T-helper 17 cell (primary cell): ENCODE results near the gene ING4. TPM values are rescaled to one million over a fixed set of nuclear protein-coding genes. Genes with fewer than 3 reads are reported as not detected.

Experiments used
- ATAC-seq: fragments of 150-1000 bp; cut with Tn5 transposase; 2 replicates; pipeline ENCODE4 v1.10.0; 2021; ENCODE audit warnings: mild to moderate bottlenecking, moderate library complexity
- DNase-seq, 3 donors: peaks; one replicate each; pipeline versions ENCODE4 v3.0.0 to v3.0.0-alpha.2; 2020 to 2021
- H3K9me3 ChIP-seq: one replicate; pipeline ENCODE4 v1.7.0; 2013; ENCODE audit warnings: low read length, mild to moderate bottlenecking; ENCODE audit not compliant: control insufficient read depth, poor library complexity, severe bottlenecking
- H3K27ac Mint-ChIP-seq: one replicate; pipeline ENCODE4 v1.8.0; 2022; ENCODE audit warnings: mild to moderate bottlenecking, moderate library complexity, mixed read lengths
- H3K27me3 Mint-ChIP-seq: one replicate; pipeline ENCODE4 v1.8.0; 2022; ENCODE audit warnings: mixed read lengths
- H3K36me3 Mint-ChIP-seq: one replicate; pipeline ENCODE4 v1.8.0; 2022; ENCODE audit warnings: low read depth, mixed read lengths
- H3K4me1 Mint-ChIP-seq: one replicate; pipeline ENCODE4 v1.8.0; 2022; ENCODE audit warnings: mild to moderate bottlenecking, mixed read lengths
- H3K4me3 Mint-ChIP-seq: one replicate; pipeline ENCODE4 v1.8.0; 2022; ENCODE audit warnings: mild to moderate bottlenecking, moderate library complexity, mixed read lengths
- total RNA-seq, 4 donors: library from RNA in 2 of 4; stranded (reverse) in 2 of 4; gene quantifications; one replicate each; pipeline ENCODE4 v1.2.3 and lab custom pipeline; 2022 to 2026

ING4 gene
- total RNA-seq, 2 donors from 2014 or later = 28.1 to 29.3 TPM

- H3K36me3 Mint-ChIP-seq = no peaks in the 10 kb centered on the region
- H3K27me3 Mint-ChIP-seq = no peaks in the 10 kb centered on the region
- no peak for DNase-seq
- H3K4me3 Mint-ChIP-seq = no peak overlapping the region
- peak overlapping the region; percentile 80 for H3K27ac Mint-ChIP-seq
- no peak for ATAC-seq
- H3K4me1 Mint-ChIP-seq = peaks cover 17% of the 10 kb centered on the region
- no peaks in the 10 kb centered on the region for H3K9me3 ChIP-seq
Observed at GRCh38 chr12:6618483-6619225, 44.3 kb downstream of the ING4 start.

GRCh38 chr12:6615802-6616201, 47.1 kb downstream of the ING4 start:
- H3K4me1 Mint-ChIP-seq = peaks cover 38% of the 10 kb centered on the region
- H3K4me3 Mint-ChIP-seq = no peak overlapping the region
- no peak for DNase-seq
- H3K27me3 Mint-ChIP-seq = no peaks in the 10 kb centered on the region
- no peaks in the 10 kb centered on the region for H3K9me3 ChIP-seq
- no peak for ATAC-seq
- H3K36me3 Mint-ChIP-seq = no peaks in the 10 kb centered on the region
- H3K27ac Mint-ChIP-seq = no peak overlapping the region

- ATAC-seq (no peak), DNase-seq (no peak)
- Mint-ChIP-seq H3K4me3 (peak overlapping the region; percentile 73), H3K27me3 (no peaks in the 10 kb centered on the region), H3K27ac (peak overlapping the region; percentile 70), H3K36me3 (no peaks in the 10 kb centered on the region), H3K4me1 (peaks cover 37% of the 10 kb centered on the region)
- no peaks in the 10 kb centered on the region for H3K9me3 ChIP-seq
Observed at GRCh38 chr12:6614513-6615172, 48.3 kb downstream of the ING4 start.

- peaks cover 34% of the 10 kb centered on the region for H3K4me1 Mint-ChIP-seq
- ATAC-seq (peak; percentile 52), DNase-seq (no peak)
- peak overlapping the region; percentile 70 for H3K27ac Mint-ChIP-seq
- H3K9me3 ChIP-seq = no peaks in the 10 kb centered on the region
- H3K4me3 Mint-ChIP-seq = peak overlapping the region; percentile 73
- H3K36me3 Mint-ChIP-seq = no peaks in the 10 kb centered on the region
- H3K27me3 Mint-ChIP-seq = no peaks in the 10 kb centered on the region
Observed at GRCh38 chr12:6613776-6614512, 49.0 kb downstream of the ING4 start.

GRCh38 chr12:6613015-6613775, 49.7 kb downstream of the ING4 start:
- H3K4me3 Mint-ChIP-seq = peak overlapping the region; percentile 76
- H3K27ac Mint-ChIP-seq = no peak overlapping the region
- DNase-seq (no peak), ATAC-seq (peak; percentile 2)
- H3K36me3 Mint-ChIP-seq = no peaks in the 10 kb centered on the region
- peaks cover 34% of the 10 kb centered on the region for H3K4me1 Mint-ChIP-seq
- no peaks in the 10 kb centered on the region for H3K27me3 Mint-ChIP-seq
- H3K9me3 ChIP-seq = no peaks in the 10 kb centered on the region

GRCh38 chr12:6612652-6613014, 50.3 kb downstream of the ING4 start:
- H3K27ac Mint-ChIP-seq = no peak overlapping the region
- H3K27me3 Mint-ChIP-seq = no peaks in the 10 kb centered on the region
- H3K4me1 Mint-ChIP-seq = peaks cover 30% of the 10 kb centered on the region
- ATAC-seq = no peak
- H3K4me3 Mint-ChIP-seq = peak overlapping the region; percentile 76
- no peaks in the 10 kb centered on the region for H3K9me3 ChIP-seq
- no peak for DNase-seq
- H3K36me3 Mint-ChIP-seq = no peaks in the 10 kb centered on the region

- H3K27me3 Mint-ChIP-seq = no peaks in the 10 kb centered on the region
- no peaks in the 10 kb centered on the region for H3K36me3 Mint-ChIP-seq
- H3K27ac Mint-ChIP-seq = no peak overlapping the region
- DNase-seq (no peak), ATAC-seq (no peak)
- peaks cover 30% of the 10 kb centered on the region for H3K4me1 Mint-ChIP-seq
- H3K4me3 Mint-ChIP-seq = peak overlapping the region; percentile 76
- no peaks in the 10 kb centered on the region for H3K9me3 ChIP-seq
Observed at GRCh38 chr12:6612247-6612646, 50.7 kb downstream of the ING4 start.

- ATAC-seq = no peak
- no peaks in the 10 kb centered on the region for H3K27me3 Mint-ChIP-seq
- H3K27ac Mint-ChIP-seq = no peak overlapping the region
Observed at GRCh38 chr12:6608592-6609281, 54.2 kb downstream of the ING4 start.

GRCh38 chr12:6607751-6608591, 54.9 kb downstream of the ING4 start:
- Mint-ChIP-seq H3K4me1 (peaks cover 48% of the 10 kb centered on the region), H3K27ac (no peak overlapping the region), H3K36me3 (peaks cover 6% of the 10 kb centered on the region), H3K27me3 (no peaks in the 10 kb centered on the region), H3K4me3 (no peak overlapping the region)
- DNase-seq (peak in 1 of 3 donors; percentile 51), ATAC-seq (peak; percentile 51)
- no peaks in the 10 kb centered on the region for H3K9me3 ChIP-seq

More at GRCh38 chr12:6608592-6609281, 54.2 kb downstream of the ING4 start:
- Mint-ChIP-seq H3K36me3 (peaks cover 6% of the 10 kb centered on the region), H3K4me3 (no peak overlapping the region), H3K4me1 (peaks cover 46% of the 10 kb centered on the region)
- no peaks in the 10 kb centered on the region for H3K9me3 ChIP-seq
- DNase-seq = peak in 2 of 3 donors; percentile 15 to 49

GRCh38 chr12:6606331-6607131, 56.4 kb downstream of the ING4 start:
- H3K4me1 Mint-ChIP-seq = peaks cover 47% of the 10 kb centered on the region
- H3K36me3 Mint-ChIP-seq = peaks cover 9% of the 10 kb centered on the region
- H3K27ac Mint-ChIP-seq = no peak overlapping the region
- DNase-seq = peak; percentile 37 to 53 (median 48)
- no peak overlapping the region for H3K4me3 Mint-ChIP-seq
- H3K27me3 Mint-ChIP-seq = no peaks in the 10 kb centered on the region
- H3K9me3 ChIP-seq = no peaks in the 10 kb centered on the region
- ATAC-seq = peak; percentile 33
